UCSD-AML1 (cell line): ENCODE data around the gene CYP19A1.
"Not testable (repeated sequence)": the region's sequence is repeated elsewhere in the genome, so short reads cannot be mapped to it uniquely, and the experiment has no call there.

Experiments
- DNase-seq: peaks from one replicate; lab custom pipeline; 2025; ENCODE audit not compliant: unreplicated experiment; lab: John Stamatoyannopoulos, UW

Gene CYP19A1

GRCh38 chr15:51299187-51300015 is 39.0 kb downstream of the CYP19A1 start:
- no peak for DNase-seq

- no peak for DNase-seq
Observed at GRCh38 chr15:51298620-51299019, 39.8 kb downstream of the CYP19A1 start.

DNA sequence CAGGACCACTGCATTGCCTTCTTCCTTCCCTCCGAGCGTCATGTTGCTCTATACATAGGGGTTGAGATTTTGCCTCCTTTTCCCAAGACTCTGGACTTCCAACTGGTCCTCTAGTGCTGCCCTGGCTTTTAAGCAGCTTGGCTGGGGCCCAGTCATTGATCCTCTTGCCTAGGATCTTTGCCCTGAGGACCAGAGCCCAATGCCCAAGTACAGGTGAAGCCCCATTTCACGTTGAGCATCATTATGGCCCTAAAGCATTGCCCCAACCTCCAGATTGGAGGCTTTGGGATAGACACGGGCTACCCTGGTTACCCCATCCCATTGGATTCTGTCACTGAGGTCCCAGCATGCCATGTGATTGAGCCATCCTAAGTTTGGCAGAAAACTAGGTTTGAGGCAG is 47.7 kb downstream of the CYP19A1 start:
- DNase-seq, result no peak

- no peak for DNase-seq
Observed at GRCh38 chr15:51289290-51289689, 49.1 kb downstream of the CYP19A1 start.

DNA sequence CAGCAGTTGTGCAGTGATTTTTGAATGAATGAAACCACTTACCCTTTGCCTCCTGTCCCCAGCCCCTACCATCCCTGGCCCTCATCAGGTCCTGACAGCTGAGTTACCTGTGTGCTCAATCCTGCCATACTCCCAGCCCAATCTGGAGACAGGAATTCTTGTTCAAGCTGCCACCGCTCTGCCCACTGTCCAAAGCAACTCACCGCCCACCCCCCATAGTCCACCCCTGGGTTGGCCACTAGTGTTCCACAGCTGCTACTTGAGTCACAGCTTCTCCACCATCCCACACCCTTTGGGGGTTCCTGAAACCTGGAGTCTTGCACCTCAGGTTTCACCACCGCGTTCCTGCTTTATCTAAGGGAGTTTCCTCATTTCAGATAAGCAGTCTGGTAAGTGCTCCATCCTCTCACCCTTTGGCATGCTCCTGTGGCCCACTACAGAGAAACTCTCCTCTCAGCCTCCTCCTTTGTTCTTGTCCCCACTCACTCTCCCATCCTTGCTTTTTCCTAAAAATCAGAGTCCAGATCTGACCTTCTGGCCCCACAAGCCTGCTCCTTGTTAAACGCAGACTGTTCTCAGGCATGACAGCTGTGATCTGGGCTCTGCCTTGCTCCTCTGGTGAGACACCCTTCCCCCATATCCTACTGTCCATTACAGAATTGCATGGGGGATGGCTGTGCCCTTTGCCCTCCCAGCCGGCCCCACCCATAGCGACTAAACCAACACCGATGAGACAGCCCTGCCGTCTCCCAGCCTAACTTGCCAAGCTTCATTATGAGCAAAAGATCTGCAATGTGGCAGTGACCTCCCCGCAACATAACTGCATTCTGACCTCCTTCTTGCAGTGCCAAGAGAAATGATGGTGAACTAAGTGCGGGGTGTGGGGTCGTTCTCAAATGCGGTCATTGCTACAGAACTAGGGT is 50.0 kb downstream of the CYP19A1 start:
- DNase-seq, result no peak

DNA sequence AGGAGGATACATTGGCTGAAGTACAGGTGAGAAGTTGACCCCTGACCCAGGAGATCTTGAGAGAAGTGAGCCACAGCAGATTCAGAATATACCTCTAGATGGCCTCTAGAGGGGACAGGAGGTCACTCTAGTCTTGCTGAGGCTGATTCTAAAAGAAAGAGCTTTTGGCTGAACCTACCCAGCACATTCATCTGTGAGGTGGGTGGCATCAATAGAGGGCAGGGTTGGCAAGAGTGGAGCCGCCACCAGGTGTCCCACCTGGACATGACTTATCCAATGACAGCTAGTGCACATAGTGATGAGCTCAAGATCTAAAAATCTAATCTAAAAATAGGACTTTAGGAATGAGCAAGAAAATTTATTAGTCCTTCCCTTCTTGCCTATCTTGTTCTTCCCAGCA is 51.6 kb downstream of the CYP19A1 start:
- no peak for DNase-seq

DNA sequence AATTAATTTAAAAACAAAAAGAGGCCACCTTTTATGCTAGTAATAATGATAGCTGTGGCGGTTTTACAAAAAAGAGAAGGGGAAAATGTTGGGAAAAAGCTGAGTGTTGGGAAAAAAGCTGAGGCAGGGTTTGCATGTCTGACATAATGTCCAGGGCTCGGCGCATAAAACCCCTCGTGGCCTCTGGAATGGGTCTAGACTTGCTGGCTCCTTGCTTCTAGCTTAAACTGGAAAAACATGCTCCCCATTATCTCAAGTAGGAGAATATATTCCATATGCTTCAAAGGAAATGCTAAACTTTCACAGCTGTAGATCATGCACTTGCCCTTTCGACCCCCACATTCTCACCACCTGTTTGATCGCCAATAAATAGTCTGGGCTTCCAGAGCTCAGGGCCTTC is 53.0 kb downstream of the CYP19A1 start:
- DNase-seq, result no peak

DNA sequence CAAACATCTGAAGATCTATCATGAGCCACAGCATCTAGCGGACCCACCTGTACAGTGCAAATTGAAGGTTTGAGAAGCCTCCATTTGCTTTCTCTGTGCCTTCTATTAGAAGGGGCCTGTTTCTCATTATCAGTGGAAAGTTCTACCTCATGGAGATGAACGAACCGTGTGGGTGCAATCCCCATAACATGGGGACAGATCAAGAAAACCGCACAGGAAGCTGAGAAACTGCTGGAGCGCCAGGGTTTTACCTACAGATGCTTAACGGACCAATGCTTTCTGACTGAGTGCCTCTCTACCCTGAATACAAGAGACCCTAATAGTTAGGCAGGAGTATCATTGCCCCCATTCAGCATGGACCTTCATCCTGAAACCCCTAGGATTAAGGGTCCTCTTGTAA is 53.5 kb downstream of the CYP19A1 start:
- DNase-seq, result no peak

- no peak for DNase-seq
Observed at GRCh38 chr15:51283026-51283425, 55.4 kb downstream of the CYP19A1 start.

DNA sequence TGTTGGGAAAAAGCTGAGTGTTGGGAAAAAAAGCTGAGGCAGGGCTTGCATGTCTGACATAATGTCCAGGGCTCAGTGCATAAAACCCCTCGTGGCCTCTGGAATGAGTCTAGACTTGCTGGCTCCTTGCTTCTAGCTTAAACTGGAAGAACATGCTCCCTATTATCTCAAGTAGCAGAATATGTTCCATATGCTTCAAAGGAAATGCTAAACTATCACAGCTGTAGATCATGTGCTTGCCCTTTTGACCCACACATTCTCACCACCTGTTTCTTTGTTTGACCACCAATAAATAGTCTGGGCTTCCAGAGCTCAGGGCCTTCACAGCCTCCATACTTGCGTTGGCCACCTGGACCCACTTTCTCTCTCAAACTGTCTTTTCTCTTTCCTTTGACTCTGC is 56.2 kb downstream of the CYP19A1 start:
- DNase-seq, result not testable (repeated sequence)

- peak; percentile 68 for DNase-seq
Observed at GRCh38 chr15:51281368-51281967, 56.9 kb downstream of the CYP19A1 start.

GRCh38 chr15:51280838-51281237 is 57.6 kb downstream of the CYP19A1 start:
- DNase-seq, result no peak

DNA sequence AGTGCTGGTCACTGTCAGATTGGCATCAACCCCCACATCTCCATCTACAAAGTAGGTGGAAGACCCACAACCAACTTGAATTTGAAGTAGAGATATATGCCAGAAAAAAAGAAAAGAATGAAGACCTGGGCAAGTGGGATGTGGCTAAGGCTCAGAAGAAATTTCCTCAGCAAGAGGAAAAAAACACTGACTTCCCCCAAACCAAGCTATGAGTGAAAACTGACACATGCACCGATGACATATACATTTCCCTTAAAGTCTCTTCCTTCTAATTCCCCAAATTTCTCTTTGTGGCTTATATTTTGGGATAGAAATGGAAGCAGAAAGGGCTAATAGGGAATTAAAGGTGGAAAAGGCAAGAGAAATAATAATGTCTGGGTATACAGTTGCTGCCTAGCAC is 59.0 kb downstream of the CYP19A1 start:
- no peak for DNase-seq

GRCh38 chr15:51277101-51277500 is 61.3 kb downstream of the CYP19A1 start:
- DNase-seq, result no peak

DNA sequence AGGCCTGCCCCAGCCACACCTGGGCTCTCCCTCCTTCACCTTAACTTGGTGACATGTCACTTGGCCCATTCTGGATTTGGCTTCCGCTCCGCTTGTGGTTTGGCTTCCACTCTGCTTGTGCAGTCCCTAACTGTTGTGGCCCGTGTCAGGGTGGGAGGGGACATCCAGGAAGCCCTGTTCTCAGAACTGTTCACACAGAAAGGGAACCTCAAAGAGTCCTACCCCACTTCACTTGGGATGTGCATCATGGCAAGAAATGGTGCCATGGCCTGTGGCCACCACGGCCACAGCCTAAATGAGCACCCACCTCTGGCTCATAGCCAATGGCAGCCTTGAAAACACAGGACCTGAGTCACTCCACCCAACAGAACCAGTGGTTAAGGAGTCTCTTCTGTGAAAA is 63.4 kb downstream of the CYP19A1 start:
- DNase-seq, result no peak

GRCh38 chr15:51270706-51271105 is 67.7 kb downstream of the CYP19A1 start:
- no peak for DNase-seq

GRCh38 chr15:51269496-51269895 is 68.9 kb downstream of the CYP19A1 start:
- DNase-seq, result no peak

GRCh38 chr15:51267703-51268083 is 70.7 kb downstream of the CYP19A1 start:
- DNase-seq, result no peak

GRCh38 chr15:51267051-51267702 is 71.2 kb downstream of the CYP19A1 start:
- DNase-seq, result no peak

DNA sequence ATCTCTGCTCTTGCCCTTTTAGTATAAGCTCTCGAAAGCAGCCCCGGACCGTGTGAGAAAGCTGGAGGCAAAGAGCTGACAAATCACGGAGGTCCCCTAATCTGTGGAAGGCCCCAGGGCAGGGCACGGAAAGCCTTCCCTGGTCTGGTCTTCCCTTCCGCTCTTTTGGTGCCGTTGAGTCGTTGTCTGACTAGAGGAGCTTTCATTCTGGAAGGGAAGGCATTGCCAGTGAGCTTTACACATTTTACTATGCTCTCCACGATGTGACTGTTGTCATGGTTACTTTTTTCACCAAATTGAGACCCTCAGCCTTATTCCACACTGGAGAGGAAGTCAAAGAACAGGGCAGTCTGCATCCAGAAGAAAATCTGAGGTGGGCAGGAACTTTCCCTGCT is 71.7 kb downstream of the CYP19A1 start:
- no peak for DNase-seq

GRCh38 chr15:51265037-51265555 is 73.3 kb downstream of the CYP19A1 start:
- no peak for DNase-seq
